Activated CD8-positive, alpha-beta T cell treated with anti-CD3 and anti-CD28 coated beads for 36 hours (primary cell): ENCODE data around the gene SLC12A7. TPM values are rescaled to one million over a fixed set of nuclear protein-coding genes. Genes with fewer than 3 reads are reported as not detected.

ENCODE experiments used
- ATAC-seq: fragments of 200-7000 bp; cut with Tn5 transposase; one replicate; pipeline ENCODE4 v1.10.0; 2021; ENCODE audit warnings: mild to moderate bottlenecking, moderate library complexity
- CTCF ChIA-PET: fragments of 350-600 bp; sonication (Branson Sonifier 250); formaldehyde crosslinking; loops from one replicate; lab custom pipeline; 2021; ENCODE audit warnings: antibody characterized with exemption; lab: Charles Lee
- POLR2A ChIA-PET: fragments of 350-600 bp; sonication (Branson Sonifier 250); formaldehyde crosslinking; loops from one replicate; lab custom pipeline; 2021; ENCODE audit warnings: antibody characterized with exemption; lab: Charles Lee
- DNase-seq: peaks from one replicate; pipeline ENCODE4 v3.0.0-alpha.2; 2020
- H3K27ac Mint-ChIP-seq: one replicate; pipeline ENCODE4 v1.8.0; 2021; ENCODE audit warnings: mild to moderate bottlenecking, mixed read lengths
- H3K27me3 Mint-ChIP-seq: one replicate; pipeline ENCODE4 v1.8.0; 2021; ENCODE audit warnings: mixed read lengths
- H3K36me3 Mint-ChIP-seq: one replicate; pipeline ENCODE4 v1.8.0; 2021; ENCODE audit warnings: low read depth, mixed read lengths
- H3K4me1 Mint-ChIP-seq: one replicate; pipeline ENCODE4 v1.8.0; 2021; ENCODE audit warnings: low read depth, mixed read lengths
- H3K4me3 Mint-ChIP-seq: one replicate; pipeline ENCODE4 v1.8.0; 2021; ENCODE audit warnings: mild to moderate bottlenecking, moderate library complexity, mixed read lengths
- H3K9me3 Mint-ChIP-seq: one replicate; pipeline ENCODE4 v1.8.0; 2021; ENCODE audit warnings: mixed read lengths
- intact Hi-C: fragments of 100-400 bp; cut with micrococcal nuclease; formaldehyde crosslinking; loops from one replicate; pipeline ENCODE4 v1.10.0; 2022
- total RNA-seq, 2 experiments: library from RNA; stranded (reverse); gene quantifications; one replicate each; pipeline ENCODE4 v1.2.3, GENCODE V29; 2021
- TF ChIP-seq, protein P1 (sequence below): fragments of 200-600 bp; IDR thresholded peaks from one replicate; pipeline ENCODE4 v1.8.0; 2022; ENCODE audit warnings: antibody characterized with exemption, mild to moderate bottlenecking

Gene SLC12A7
- total RNA-seq, 2 experiments from 2014 or later: 21.6 to 24.8 TPM

DNA sequence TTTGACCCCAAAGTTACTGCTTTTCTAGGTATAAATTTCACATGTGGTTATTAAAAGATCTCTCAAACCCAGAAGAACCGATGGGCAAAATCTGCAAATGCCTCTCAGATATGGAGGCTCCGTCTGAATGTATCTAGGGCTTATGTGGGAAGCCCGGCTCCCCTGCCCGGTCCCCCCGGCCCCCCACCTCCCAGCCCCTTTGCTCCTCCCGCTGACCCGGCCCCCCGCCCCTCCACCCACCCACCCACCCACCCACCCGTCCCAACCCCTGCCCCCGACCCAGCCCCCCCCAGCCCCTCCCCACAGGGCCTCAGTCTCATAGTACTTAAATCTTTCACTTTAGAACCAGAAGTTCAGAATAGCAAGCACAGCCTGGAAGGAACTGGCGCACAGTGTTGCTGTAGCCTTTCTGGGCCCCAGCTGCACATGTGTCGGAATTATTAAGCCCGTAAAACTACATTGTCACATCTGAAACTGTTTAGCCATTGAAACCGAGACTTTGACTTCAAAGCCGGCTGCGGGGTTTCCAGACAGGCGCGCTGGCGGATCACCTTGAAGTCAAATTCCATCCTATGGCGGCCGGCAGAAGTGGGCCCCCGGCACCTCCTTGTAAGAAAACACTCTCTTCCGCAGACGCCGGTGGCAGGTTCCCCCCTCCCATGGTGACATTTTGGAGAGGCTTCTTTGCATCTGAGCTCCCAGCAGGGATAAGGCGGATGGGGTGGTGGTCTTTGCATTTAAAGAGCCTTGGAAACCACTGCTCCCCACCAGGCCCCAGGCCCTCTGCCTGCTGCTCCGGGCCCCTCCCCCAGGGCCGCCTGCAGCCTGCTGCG, 90.5 kb downstream of the SLC12A7 start:
- TF ChIP-seq, protein P1, sequence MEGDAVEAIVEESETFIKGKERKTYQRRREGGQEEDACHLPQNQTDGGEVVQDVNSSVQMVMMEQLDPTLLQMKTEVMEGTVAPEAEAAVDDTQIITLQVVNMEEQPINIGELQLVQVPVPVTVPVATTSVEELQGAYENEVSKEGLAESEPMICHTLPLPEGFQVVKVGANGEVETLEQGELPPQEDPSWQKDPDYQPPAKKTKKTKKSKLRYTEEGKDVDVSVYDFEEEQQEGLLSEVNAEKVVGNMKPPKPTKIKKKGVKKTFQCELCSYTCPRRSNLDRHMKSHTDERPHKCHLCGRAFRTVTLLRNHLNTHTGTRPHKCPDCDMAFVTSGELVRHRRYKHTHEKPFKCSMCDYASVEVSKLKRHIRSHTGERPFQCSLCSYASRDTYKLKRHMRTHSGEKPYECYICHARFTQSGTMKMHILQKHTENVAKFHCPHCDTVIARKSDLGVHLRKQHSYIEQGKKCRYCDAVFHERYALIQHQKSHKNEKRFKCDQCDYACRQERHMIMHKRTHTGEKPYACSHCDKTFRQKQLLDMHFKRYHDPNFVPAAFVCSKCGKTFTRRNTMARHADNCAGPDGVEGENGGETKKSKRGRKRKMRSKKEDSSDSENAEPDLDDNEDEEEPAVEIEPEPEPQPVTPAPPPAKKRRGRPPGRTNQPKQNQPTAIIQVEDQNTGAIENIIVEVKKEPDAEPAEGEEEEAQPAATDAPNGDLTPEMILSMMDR: no peak
- intact Hi-C loops: no loop called here
- no peak for DNase-seq
- no peaks in the 10 kb centered on the region for H3K4me1 Mint-ChIP-seq
- H3K9me3 Mint-ChIP-seq: no peaks in the 10 kb centered on the region
- ATAC-seq: no peak
- H3K4me3 Mint-ChIP-seq: no peak overlapping the region
- ChIA-PET CTCF (no interaction called here), POLR2A (no interaction called here)
- H3K27me3 Mint-ChIP-seq: no peaks in the 10 kb centered on the region
- H3K36me3 Mint-ChIP-seq: no peaks in the 10 kb centered on the region
- no peak overlapping the region for H3K27ac Mint-ChIP-seq

DNA sequence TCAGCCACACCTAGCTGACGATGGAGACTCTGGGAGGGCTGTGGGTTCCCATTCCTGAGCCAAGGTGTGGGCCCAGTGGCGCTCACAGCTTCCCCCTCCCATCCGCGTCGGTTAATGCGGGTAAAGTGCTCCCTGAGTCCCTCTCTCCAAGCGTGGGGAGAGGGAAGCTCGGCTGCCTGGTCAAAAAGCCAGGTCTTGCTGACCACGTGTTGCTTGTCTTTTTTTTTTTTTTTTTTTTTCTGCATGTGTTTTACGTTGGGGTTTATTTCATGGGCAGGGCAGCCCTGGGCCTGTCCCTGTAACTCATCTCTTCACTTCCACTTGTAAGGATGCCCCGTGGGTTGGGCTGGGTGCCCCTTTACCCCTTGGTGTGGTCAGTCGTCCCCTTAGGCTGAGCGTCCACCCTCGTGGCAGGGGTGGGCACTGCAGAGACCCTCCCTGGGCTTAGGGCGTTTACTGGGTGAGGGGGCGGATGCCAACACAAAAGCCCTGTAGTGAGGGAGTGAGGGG, 91.4 kb downstream of the SLC12A7 start:
- H3K4me1 Mint-ChIP-seq: no peaks in the 10 kb centered on the region
- intact Hi-C loops: no loop called here
- no peaks in the 10 kb centered on the region for H3K27me3 Mint-ChIP-seq
- TF ChIP-seq, protein P1: no peak
- ATAC-seq (no peak), DNase-seq (no peak)
- H3K4me3 Mint-ChIP-seq: no peak overlapping the region
- ChIA-PET CTCF (interaction anchor here (1.3 to 1.8 kb wide), 2 partner anchors 12 to 120 kb away, joined by 3 to 7 read pairs; partner anchors contain the start of gene NKD2), POLR2A (no interaction called here)
- no peaks in the 10 kb centered on the region for H3K9me3 Mint-ChIP-seq
- H3K27ac Mint-ChIP-seq: no peak overlapping the region
- H3K36me3 Mint-ChIP-seq: no peaks in the 10 kb centered on the region

DNA sequence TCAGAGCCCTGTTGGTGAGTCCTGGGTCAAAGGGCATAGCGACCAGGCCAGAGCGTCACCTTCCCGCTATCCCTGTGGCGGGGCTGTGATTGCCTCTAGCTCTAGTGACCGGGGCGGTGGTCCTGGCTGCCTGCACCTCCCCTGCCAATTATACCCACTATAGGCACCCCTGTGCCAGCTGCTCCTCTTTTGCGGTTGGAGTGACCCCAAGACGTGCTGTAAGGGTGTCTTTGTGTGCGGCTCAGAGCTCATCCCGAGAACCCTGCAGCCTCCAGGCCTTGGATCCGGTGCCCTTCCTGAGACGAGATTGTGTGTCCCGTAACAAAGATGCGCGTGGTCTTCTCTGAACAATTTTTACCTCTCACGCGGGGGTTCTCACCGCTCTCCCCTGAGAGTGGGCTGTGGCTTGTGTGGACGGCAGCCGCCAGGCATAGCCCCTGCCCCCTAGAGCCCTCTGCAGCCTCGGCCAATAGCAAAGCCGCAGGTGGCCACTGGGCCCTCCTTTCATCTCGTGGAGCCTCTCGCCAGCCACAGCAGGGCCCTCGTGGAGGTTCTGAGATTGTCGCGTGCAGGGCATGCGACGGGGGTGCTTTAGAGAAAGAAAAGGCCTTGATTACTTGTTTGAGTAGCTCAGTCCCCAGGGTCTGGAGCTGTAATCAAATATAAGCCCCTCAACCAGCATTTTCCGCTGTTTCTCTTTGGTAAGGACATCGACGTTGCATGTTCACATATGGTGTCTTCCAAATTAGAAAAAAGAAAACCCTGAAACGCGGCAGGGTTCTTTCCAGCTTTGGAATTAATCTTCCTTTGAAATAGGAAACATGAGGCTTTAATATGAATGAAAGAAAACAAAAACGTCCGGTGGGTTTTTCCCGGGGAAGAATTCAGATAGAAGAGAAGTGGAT, 92.6 kb downstream of the SLC12A7 start:
- no peak for DNase-seq
- Mint-ChIP-seq H3K4me3 (no peak overlapping the region), H3K9me3 (no peaks in the 10 kb centered on the region), H3K27ac (no peak overlapping the region), H3K4me1 (no peaks in the 10 kb centered on the region), H3K27me3 (no peaks in the 10 kb centered on the region), H3K36me3 (no peaks in the 10 kb centered on the region)
- TF ChIP-seq, protein P1: no peak
- ATAC-seq: no peak
- intact Hi-C loops: no loop called here
- ChIA-PET POLR2A (interaction anchor here (0.5 kb wide), 1 partner anchor 650 kb away, joined by 3 read pairs; no protein-coding TSS in a partner anchor), CTCF (interaction anchor here (1.3 to 1.8 kb wide), 3 partner anchors 11 to 121 kb away, joined by 3 to 7 read pairs (median 4); partner anchors contain the start of gene NKD2)

DNA sequence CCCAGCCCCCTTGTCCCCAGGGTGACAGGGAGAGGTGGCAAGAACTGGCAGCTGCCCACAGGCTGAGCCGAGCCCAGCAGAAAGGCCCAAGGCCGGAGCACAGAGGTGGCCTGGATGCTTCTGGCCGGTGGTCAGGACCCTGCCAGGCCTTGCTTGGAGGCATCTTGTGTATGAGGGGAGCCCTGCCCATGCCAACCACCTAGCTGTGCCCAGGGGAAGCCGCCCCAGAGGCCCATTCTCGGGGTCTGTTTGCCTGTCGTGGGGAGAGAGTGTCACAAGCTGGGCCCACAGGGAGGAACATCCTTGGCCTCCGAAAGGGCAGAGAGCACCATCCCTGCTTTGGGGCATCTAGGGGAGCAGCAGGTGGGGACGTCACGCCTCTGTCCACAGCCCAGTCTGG, 93.3 kb downstream of the SLC12A7 start:
- H3K36me3 Mint-ChIP-seq: no peaks in the 10 kb centered on the region

More for the DNA sequence above, 93.3 kb downstream of the SLC12A7 start:
- no peaks in the 10 kb centered on the region for H3K9me3 Mint-ChIP-seq
- intact Hi-C loops: no loop called here
- ChIA-PET CTCF (interaction anchor here (1.6 kb wide), 1 partner anchor 95 kb away, joined by 4 read pairs; no protein-coding TSS in a partner anchor), POLR2A (interaction anchor here (0.5 kb wide), 1 partner anchor 651 kb away, joined by 3 read pairs; no protein-coding TSS in a partner anchor)
- no peak overlapping the region for H3K27ac Mint-ChIP-seq
- DNase-seq (no peak), ATAC-seq (no peak)
- no peak overlapping the region for H3K4me3 Mint-ChIP-seq
- TF ChIP-seq, protein P1: no peak
- no peaks in the 10 kb centered on the region for H3K27me3 Mint-ChIP-seq
- H3K4me1 Mint-ChIP-seq: no peaks in the 10 kb centered on the region
